ENCODE measurements around the gene MYB. TPM values are rescaled to one million over a fixed set of nuclear protein-coding genes. Genes with fewer than 3 reads are reported as not detected.

MYB gene
- total RNA-seq, 4 donors from 2014 or later = 0.50 to 0.96 (median 0.56) TPM; not detected in 1

DNA sequence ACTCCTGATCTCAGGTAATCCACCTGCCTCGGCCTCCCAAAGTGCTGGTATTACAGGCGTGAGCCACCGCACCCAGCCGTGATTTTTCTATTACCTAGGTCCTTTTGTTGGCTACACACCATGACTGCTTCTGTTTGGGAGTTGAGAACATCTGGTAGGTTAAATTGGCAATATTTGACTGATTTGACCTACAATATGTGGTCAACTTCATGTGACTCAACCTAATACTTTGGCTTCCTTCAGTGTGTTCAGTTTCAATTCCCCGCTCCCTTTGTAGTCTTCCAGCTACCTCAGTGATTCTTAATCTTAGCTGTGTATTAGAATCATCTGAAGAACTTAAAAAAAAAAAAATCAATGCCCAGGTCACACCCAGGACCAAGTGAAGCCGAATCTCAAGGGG lies 47.4 kb downstream of the MYB start:
- DNase-seq (ENCODE audit: low spot score) (no peak), ATAC-seq (ENCODE audit: low FRiP score) (no peak)
- TF ChIP-seq, protein P1, sequence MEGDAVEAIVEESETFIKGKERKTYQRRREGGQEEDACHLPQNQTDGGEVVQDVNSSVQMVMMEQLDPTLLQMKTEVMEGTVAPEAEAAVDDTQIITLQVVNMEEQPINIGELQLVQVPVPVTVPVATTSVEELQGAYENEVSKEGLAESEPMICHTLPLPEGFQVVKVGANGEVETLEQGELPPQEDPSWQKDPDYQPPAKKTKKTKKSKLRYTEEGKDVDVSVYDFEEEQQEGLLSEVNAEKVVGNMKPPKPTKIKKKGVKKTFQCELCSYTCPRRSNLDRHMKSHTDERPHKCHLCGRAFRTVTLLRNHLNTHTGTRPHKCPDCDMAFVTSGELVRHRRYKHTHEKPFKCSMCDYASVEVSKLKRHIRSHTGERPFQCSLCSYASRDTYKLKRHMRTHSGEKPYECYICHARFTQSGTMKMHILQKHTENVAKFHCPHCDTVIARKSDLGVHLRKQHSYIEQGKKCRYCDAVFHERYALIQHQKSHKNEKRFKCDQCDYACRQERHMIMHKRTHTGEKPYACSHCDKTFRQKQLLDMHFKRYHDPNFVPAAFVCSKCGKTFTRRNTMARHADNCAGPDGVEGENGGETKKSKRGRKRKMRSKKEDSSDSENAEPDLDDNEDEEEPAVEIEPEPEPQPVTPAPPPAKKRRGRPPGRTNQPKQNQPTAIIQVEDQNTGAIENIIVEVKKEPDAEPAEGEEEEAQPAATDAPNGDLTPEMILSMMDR (IDR thresholded peaks at IDR 0.05) = no peak

DNA sequence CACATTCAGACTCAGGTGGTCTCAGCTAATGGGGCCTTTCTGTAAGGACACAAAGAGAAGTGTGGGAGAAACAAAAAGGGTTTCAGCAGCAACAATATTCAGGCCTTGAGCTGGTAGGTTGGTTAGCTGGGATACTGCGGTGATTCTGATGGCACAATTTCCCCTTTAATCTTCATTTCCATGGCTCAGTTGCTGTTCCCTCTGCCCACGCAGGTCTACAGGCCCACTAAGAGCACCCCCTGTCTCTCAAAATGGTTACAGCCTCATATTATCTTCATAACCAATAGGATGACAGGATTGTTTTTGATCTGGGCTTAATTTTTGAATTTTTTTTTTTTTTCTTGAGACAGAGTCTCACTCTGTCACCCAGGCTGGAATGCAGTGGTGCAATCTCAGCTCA lies 48.9 kb downstream of the MYB start:
- TF ChIP-seq, protein P1 (IDR thresholded peaks at IDR 0.05) = no peak
- DNase-seq (ENCODE audit: low spot score) (no peak), ATAC-seq (ENCODE audit: low FRiP score) (no peak)

DNA sequence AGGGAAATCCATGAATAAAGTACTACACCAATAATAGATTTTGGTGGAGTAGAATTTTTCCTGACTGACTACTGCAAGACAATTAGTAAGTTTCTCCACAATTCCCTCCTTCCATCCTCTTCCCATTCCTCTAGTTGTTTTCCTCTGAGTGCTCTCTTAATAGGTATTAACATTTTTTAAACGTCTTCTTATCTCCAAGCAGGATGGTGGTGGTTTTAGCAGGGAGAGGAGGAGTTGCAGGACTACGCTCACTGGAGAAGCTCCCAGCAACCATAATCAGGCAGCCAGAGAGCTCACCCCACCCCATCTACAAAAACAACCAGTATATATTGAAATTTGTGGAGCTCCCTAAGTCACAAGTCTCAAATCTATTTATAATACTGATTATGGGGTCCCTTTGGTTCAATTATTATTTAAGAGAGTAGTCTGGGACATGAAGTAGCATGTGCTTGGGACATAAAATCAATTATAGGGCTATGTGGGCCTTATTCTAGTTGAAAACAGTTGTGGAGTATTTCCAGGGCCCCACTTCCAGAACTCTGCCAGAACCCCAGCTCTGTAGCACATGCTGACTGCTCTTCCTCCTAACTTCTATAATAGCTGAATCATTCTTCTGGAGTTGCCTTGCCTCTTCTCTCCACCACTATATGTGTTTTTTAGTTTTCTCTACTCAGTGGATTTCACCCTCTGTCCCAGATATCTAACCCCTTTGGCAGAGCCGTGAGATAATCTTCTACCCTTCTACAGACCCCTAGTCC lies 49.8 kb downstream of the MYB start:
- ATAC-seq (ENCODE audit: low FRiP score) (no peak), DNase-seq (ENCODE audit: low spot score) (no peak)
- TF ChIP-seq, protein P1 (IDR thresholded peaks at IDR 0.05) = no peak

DNA sequence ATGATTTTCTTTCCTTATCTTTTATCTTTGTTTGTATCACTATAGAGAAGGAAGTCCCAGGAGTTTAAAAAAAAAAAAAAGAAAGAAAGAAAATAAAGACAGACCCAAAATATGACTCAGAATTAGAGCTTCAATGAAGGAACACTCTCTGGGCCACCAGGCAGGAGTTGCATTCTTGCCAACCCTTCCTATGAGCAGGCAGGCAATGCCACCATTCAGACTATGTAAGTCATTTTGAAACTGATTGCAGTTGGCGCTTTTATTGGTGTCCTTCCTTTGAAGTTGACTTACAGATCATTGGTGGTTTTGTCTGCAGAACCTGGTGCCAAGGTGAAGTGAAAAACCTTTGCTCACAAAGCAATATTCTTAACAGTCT lies 50.3 kb downstream of the MYB start:
- no peak for ATAC-seq (ENCODE audit: low FRiP score)

DNA sequence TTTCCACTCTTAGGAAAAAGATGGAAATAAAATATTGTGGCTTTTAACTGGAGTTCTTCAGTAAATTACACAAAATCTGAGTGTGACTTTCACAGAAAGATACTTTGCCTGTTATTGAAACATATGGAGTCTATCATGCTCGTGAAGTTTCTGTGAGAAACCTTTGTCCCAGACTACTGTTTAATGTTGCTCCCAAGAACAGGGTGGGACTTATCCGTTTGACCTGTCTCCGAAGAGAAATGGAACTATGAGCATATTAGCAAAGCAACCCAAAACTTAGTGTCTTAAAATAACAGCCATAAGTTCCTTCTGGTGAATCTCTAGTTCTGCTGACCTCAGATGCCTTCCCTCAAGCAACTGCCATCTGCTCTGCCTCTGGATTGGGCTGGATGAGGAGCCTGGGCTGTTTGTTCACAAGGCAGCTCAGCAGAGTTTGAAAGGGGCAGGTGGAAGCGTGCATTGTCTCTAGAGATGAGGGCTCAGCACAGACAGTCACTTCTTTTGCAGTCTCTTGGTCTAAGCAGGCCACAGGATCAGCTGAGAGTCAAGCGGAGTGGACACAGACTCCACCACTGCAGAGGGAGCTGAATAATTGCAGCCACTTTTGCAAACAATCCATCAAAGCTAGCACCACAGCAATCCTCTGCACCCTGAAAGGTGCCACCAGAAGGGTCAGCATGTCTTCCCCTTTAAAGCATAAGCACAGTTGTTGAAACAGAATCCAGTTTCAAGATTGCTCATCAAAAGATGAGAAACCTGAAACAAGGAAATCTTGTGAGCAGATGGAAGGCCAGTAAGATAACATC lies 52.8 kb downstream of the MYB start:
- no peak for ATAC-seq (ENCODE audit: low FRiP score)
- no peak for DNase-seq (ENCODE audit: low spot score)

More for the DNA sequence above, 50.3 kb downstream of the MYB start:
- TF ChIP-seq, protein P1 (IDR thresholded peaks at IDR 0.05) = no peak
- no peak for DNase-seq (ENCODE audit: low spot score)

DNA sequence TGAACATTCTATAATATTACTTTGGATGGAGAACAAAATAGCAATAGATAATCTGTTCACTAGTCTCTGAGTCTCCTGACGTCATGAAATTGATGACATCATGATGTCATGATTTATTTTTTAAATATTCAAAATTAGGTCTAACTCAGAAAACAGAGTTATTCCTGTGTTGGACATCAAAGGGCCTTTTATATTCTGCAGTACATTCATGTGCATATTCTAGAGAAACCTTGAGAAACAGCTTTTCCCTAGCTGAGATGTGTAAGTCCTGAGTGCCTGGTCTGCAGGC lies 53.3 kb downstream of the MYB start:
- DNase-seq (ENCODE audit: low spot score) (no peak), ATAC-seq (ENCODE audit: low FRiP score) (no peak)
- TF ChIP-seq, protein P1 (IDR thresholded peaks at IDR 0.05) = no peak

More for the DNA sequence above, 52.8 kb downstream of the MYB start:
- TF ChIP-seq, protein P1 (IDR thresholded peaks at IDR 0.05) = no peak

DNA sequence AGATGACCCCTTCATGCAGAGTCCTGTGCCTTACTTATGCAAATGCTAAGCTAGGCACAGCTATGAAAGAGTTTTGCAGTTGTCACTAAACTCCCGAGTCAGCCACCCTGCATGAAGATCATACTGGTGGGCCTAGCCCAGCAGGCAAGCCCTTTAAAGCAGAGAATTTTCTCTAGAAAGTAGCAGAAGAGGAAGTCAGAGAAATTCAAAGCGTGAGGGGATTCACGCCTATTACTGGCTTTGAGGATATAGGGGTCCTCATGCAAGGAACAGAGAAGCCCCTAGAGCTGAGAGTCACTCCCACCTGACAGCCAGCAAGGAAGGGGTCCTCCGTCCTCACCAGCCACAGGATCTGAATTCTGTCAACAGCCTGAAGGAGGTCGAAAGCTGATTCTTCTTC lies 54.6 kb downstream of the MYB start:
- no peak for DNase-seq (ENCODE audit: low spot score)
- no peak for ATAC-seq (ENCODE audit: low FRiP score)
- TF ChIP-seq, protein P1 (IDR thresholded peaks at IDR 0.05) = no peak

All from omental fat pad (tissue), 4 donors.